Small intestine (tissue), 7 donors: ENCODE results near the gene ELP1. TPM values are rescaled to one million over a fixed set of nuclear protein-coding genes. Genes with fewer than 3 reads are reported as not detected.
"Not testable (repeated sequence)": the region's sequence is repeated elsewhere in the genome, so short reads cannot be mapped to it uniquely, and the experiment has no call there.

Experiments used
- DNase-seq, 2 donors: peaks; one replicate each; pipeline versions ENCODE4 v3.0.0 to v3.0.0-alpha.2; 2013
- FAIRE-seq: peaks from 2 replicates; lab custom pipeline; 2012; peaks lifted over from hg19 to GRCh38; lab: Jason Lieb, UNC
- H3K27ac ChIP-seq, 3 donors: one replicate each; pipeline ENCODE4 v1.5.1; 2013; ENCODE audit warnings: low read length in 2 of 3, mild to moderate bottlenecking in 2 of 3, control low read depth in 1 of 3, inconsistent platforms in 1 of 3, low read depth in 1 of 3, moderate library complexity in 1 of 3
- H3K27me3 ChIP-seq, 3 donors: one replicate each; pipeline ENCODE4 v1.6.1; 2013; ENCODE audit warnings: low read length in 3 of 3, inconsistent platforms in 1 of 3; ENCODE audit not compliant: control insufficient read depth in 3 of 3, insufficient read depth in 3 of 3
- H3K36me3 ChIP-seq, 3 donors: one replicate each; pipeline ENCODE4 v1.6.1; 2013; ENCODE audit warnings: low read length in 3 of 3, inconsistent platforms in 1 of 3, low read depth in 1 of 3, mild to moderate bottlenecking in 1 of 3, moderate library complexity in 1 of 3; ENCODE audit not compliant: control insufficient read depth in 3 of 3, insufficient read depth in 2 of 3
- H3K4me1 ChIP-seq, 3 donors: one replicate each; pipeline ENCODE4 v1.6.1; 2013; ENCODE audit warnings: low read length in 2 of 3, inconsistent platforms in 1 of 3, low read depth in 1 of 3, mild to moderate bottlenecking in 1 of 3, moderate library complexity in 1 of 3; ENCODE audit not compliant: control insufficient read depth in 3 of 3, insufficient read depth in 2 of 3
- H3K4me3 ChIP-seq, 3 donors: one replicate each; pipeline ENCODE4 v1.5.1; 2013; ENCODE audit warnings: low read length in 3 of 3, control low read depth in 1 of 3, inconsistent platforms in 1 of 3, low read depth in 1 of 3, mild to moderate bottlenecking in 1 of 3, moderate library complexity in 1 of 3
- H3K9me3 ChIP-seq, 2 donors: one replicate each; pipeline ENCODE4 v1.6.1; 2013; ENCODE audit warnings: low read depth in 1 of 2, low read length in 1 of 2; ENCODE audit not compliant: control insufficient read depth in 2 of 2, insufficient read depth in 1 of 2
- WGBS, 3 donors: extraction: QIAGEN DNeasy Blood & Tissue Kit; methylation state at CpG; one replicate each; pipeline ENCODE4 v1.1.7; 2013; 5-methylcytosine and 5-hydroxymethylcytosine counted together
- polyA plus RNA-seq, 4 donors: library from polyadenylated mRNA; stranded (reverse) in 3 of 4; unstranded in 1 of 4; fragments of 200-250 nt in 3 of 4; fragments of 120-200 nt in 1 of 4; gene quantifications; one replicate each; pipeline versions ENCODE4 v1.2.1 to v1.2.3, GENCODE V29; 2013
- donor health status: healthy with polysubstance abuse.
- donor health status: control.
- donor health status: control.
- donor health status: Bipolar disorder and iron deficiency.
- donor health status: healthy.

ELP1 gene
- polyA plus RNA-seq, 4 donors, result 3.8 to 24.6 (median 11.4) TPM

GRCh38 chr9:108903420-108904103 is 30.4 kb downstream of the ELP1 start:
- no peak overlapping the region for H3K27ac ChIP-seq
- H3K9me3 ChIP-seq, result no peaks in the 10 kb centered on the region
- no peaks in the 10 kb centered on the region for H3K27me3 ChIP-seq
- DNase-seq, result no peak
- no peak for FAIRE-seq
- H3K4me1 ChIP-seq, result no peaks in the 10 kb centered on the region
- H3K36me3 ChIP-seq, result peaks cover 3 to 20% (median 17%) of the 10 kb centered on the region in 3 donors
- no peak overlapping the region for H3K4me3 ChIP-seq
- WGBS, 3 donors, result 83 to 91% (median 87%) methylated on average over 2 of the region's 2 CpGs

DNA sequence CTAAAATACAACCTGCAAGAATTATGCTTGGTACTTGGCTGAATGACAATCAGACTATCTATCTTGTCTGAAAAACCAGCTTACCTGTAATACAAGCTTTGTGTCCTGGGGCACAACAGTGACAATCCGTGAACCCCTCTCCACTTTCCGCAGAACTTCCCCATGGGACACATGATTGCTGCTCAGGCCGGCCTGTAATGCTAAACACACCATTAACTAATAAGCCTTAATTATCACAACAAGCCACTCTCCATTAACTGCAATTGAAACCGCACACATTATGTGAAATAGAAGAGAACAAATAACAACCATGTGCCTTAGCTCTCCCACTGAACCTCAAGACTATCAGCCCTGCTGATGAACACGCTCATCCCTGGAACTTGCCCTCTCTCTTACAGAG is 33.7 kb downstream of the ELP1 start:
- H3K9me3 ChIP-seq, result no peaks in the 10 kb centered on the region
- no peak overlapping the region for H3K27ac ChIP-seq
- no peaks in the 10 kb centered on the region for H3K27me3 ChIP-seq
- H3K36me3 ChIP-seq, result peaks cover 10 to 24% (median 17%) of the 10 kb centered on the region in 3 donors
- no peaks in the 10 kb centered on the region for H3K4me1 ChIP-seq
- H3K4me3 ChIP-seq, result no peak overlapping the region
- FAIRE-seq (no peak), DNase-seq (no peak)
- WGBS, 3 donors, result 87 to 95% (median 93%) methylated on average over 5 of the region's 5 CpGs

GRCh38 chr9:108899023-108899695 is 34.8 kb downstream of the ELP1 start:
- WGBS, 3 donors, result 96 to 97% (median 96%) methylated on average over 8 of the region's 8 CpGs
- not testable (repeated sequence) for H3K4me3 ChIP-seq, H3K27ac ChIP-seq, H3K9me3 ChIP-seq, H3K27me3 ChIP-seq, DNase-seq, FAIRE-seq, H3K4me1 ChIP-seq
- H3K36me3 ChIP-seq, result peaks cover 11 to 25% (median 21%) of the 10 kb centered on the region in 3 donors

DNA sequence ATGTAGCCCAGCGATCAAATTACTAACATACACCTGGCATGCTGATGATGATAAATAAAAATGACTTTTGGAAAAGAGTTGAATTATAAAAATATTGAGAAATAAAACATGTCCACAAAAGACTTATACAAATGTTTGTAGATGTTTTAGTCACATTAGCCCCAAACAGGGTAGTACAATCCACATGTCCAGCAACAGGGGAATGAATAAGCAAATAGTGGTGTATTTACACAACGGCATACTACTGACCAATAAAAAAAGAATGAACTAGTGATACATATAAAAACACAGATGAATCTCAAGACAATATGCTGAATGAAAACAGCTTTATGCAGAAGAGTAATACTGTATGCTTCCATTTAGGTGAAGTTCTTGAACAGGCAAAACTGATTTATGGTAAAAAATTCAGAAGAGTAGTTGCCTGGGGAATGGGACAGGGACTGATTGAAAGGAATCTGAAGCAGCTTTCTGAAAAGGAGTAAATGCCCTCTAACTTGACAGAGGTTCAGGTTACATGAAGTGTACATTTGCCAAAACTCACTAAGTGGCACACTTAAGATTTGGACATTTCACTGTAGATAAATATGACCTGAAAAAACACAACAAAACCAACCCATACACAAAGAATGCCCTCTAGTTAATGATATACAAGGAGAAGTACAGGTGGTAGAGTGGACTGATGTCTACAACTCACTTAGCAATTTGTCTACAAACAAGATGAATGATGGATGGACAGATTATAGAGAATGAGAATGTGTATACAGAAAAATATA is 36.4 kb downstream of the ELP1 start:
- no peak for DNase-seq
- peaks cover 16 to 27% (median 22%) of the 10 kb centered on the region in 3 donors for H3K36me3 ChIP-seq

DNA sequence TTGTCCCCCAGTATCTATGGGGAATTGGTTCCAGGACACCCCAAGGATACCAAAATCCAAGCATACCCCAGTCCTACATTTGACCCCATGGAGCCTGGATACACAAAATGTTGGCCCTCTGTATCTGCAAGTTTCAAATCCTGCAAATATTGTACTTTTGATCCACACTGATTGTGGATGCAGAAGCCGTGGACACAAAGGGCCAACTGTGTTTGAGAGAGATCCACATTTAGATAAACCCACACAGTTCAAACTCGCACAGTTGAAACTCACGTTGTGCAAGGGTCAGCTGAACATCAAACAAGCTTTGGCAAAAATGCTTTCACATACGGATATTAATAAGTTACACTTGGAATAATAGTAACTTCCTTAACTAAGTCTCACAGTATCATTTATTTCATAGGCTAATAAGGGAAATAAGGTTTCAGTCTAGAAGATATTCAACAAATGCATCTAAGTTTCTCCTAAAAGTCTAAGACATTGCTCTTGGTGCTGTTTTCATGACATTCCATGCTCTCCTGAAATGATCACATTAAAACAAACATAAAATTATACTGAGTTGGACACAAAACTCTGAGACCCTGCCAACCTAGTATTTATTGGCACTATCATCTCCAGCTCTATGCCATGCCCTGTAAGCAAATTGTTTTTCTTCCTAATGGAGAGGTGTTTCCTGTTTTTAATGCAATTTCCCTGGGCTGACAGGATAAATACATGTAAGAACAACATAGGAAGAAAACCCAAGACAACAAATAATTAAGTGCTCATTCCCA is 39.5 kb downstream of the ELP1 start:
- no peak for DNase-seq
- FAIRE-seq, result no peak
- H3K27me3 ChIP-seq, result no peaks in the 10 kb centered on the region
- no peaks in the 10 kb centered on the region for H3K4me1 ChIP-seq
- H3K4me3 ChIP-seq, result no peak overlapping the region
- no peak overlapping the region for H3K27ac ChIP-seq
- WGBS, 3 donors, result 89 to 90% (median 89%) methylated on average over 4 of the region's 4 CpGs
- no peaks in the 10 kb centered on the region for H3K9me3 ChIP-seq
- peaks cover 21 to 39% (median 26%) of the 10 kb centered on the region in 3 donors for H3K36me3 ChIP-seq

More for the DNA sequence above, 36.4 kb downstream of the ELP1 start:
- Histone ChIP-seq H3K27me3 (no peaks in the 10 kb centered on the region), H3K27ac (no peak overlapping the region), H3K4me1 (no peaks in the 10 kb centered on the region), H3K4me3 (no peak overlapping the region), H3K9me3 (no peaks in the 10 kb centered on the region)
- no peak for FAIRE-seq
- 96 to 97% (median 97%) methylated on average over 2 of the region's 2 CpGs for WGBS, 3 donors

GRCh38 chr9:108889649-108890067 is 44.3 kb downstream of the ELP1 start:
- Histone ChIP-seq H3K9me3 (no peaks in the 10 kb centered on the region), H3K27me3 (no peaks in the 10 kb centered on the region), H3K4me3 (no peak overlapping the region), H3K4me1 (peaks cover 0 to 17% (median 8%) of the 10 kb centered on the region in 3 donors), H3K36me3 (peaks cover 15 to 28% (median 16%) of the 10 kb centered on the region in 3 donors), H3K27ac (no peak overlapping the region)
- FAIRE-seq, result no peak
- no peak for DNase-seq
- WGBS, 3 donors, result 91 to 95% (median 93%) methylated on average over 4 of the region's 4 CpGs

GRCh38 chr9:108886594-108887271 is 47.2 kb downstream of the ELP1 start:
- not testable (repeated sequence) for DNase-seq, H3K27me3 ChIP-seq, H3K9me3 ChIP-seq, FAIRE-seq, H3K4me3 ChIP-seq
- Histone ChIP-seq H3K4me1 (peaks cover 0 to 17% (median 8%) of the 10 kb centered on the region in 3 donors), H3K27ac (peak overlapping the region in 1 of 3 donors; percentile 78), H3K36me3 (peaks cover 8 to 21% (median 8%) of the 10 kb centered on the region in 3 donors)
- 91 to 94% (median 91%) methylated on average over 3 of the region's 3 CpGs for WGBS, 3 donors
